K562 (cell line): ENCODE results near the gene ISM1.

Source experiments
- POLR2A ChIP-seq: fragments of 450-650 bp; conservative IDR thresholded peaks from 2 replicates; pipeline ENCODE4 v1.6.1; 2016
- SP1 ChIP-seq: sonication (generic); formaldehyde crosslinking; IDR thresholded peaks from 2 replicates; pipeline ENCODE4 v1.8.1; 2022; ENCODE audit warnings: mild to moderate bottlenecking, missing genetic modification reagents
- TCF7 ChIP-seq: sonication (generic); IDR thresholded peaks from 2 replicates; pipeline ENCODE4 v1.6.1; 2016; ENCODE audit warnings: antibody characterized with exemption, borderline replicate concordance
- ZC3H11A ChIP-seq: IDR thresholded peaks from 2 replicates; pipeline ENCODE4 v1.6.1; 2012; ENCODE audit warnings: low read depth, low read length, improper control_type of control experiment
- ZNF24 ChIP-seq: fragments of 450-650 bp; IDR thresholded peaks from 2 replicates; pipeline ENCODE4 v1.6.1; 2016
- TF ChIP-seq, protein P1 (sequence below): fragments of 450-650 bp; IDR thresholded peaks from 2 replicates; pipeline ENCODE4 v1.6.1; 2016; ENCODE audit warnings: borderline replicate concordance
- TF ChIP-seq, protein P2 (sequence below), 3 experiments: IDR thresholded peaks in 2 of 3; conservative IDR thresholded peaks in 1 of 3; 2 replicates each; pipeline ENCODE4 v1.5.1; 2011 to 2012; ENCODE audit warnings: low read length in 3 of 3, mild to moderate bottlenecking in 3 of 3, control low read depth in 2 of 3, improper control_type of control experiment in 1 of 3, inconsistent platforms in 1 of 3, low read depth in 1 of 3, mixed read lengths in 1 of 3, moderate library complexity in 1 of 3; ENCODE audit not compliant: insufficient read depth in 2 of 3
- TF ChIP-seq, protein P3 (sequence below): sonication (generic); formaldehyde crosslinking; IDR thresholded peaks from 2 replicates; pipeline ENCODE4 v1.8.1; 2023; ENCODE audit warnings: mild to moderate bottlenecking, missing genetic modification reagents

DNA sequence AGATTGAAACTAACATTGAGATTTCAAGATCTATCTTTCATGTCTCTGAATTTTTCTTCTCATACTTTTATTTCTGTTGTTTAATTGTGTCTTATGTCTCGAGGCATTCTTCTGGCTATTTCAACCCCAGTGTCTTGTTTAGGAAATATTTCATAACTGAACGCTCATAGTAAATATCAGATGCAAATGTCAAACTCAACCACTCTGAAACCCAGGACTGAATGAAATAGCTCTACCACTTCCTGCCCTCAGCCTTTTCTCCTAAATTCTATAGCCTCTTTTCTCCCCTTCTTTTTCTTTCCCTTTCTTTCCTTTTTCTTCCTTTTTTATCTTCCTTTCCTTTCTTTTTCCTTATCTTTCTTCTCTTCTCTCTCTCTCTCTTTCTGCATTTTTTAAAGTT is 7.7 kb downstream of the ISM1 start:
- TF ChIP-seq SP1 (CRISPR knock-in tag) (no peak), ZC3H11A (no peak), ZNF24 (no peak), TCF7 (no peak), POLR2A (no peak)
- TF ChIP-seq, protein P1, sequence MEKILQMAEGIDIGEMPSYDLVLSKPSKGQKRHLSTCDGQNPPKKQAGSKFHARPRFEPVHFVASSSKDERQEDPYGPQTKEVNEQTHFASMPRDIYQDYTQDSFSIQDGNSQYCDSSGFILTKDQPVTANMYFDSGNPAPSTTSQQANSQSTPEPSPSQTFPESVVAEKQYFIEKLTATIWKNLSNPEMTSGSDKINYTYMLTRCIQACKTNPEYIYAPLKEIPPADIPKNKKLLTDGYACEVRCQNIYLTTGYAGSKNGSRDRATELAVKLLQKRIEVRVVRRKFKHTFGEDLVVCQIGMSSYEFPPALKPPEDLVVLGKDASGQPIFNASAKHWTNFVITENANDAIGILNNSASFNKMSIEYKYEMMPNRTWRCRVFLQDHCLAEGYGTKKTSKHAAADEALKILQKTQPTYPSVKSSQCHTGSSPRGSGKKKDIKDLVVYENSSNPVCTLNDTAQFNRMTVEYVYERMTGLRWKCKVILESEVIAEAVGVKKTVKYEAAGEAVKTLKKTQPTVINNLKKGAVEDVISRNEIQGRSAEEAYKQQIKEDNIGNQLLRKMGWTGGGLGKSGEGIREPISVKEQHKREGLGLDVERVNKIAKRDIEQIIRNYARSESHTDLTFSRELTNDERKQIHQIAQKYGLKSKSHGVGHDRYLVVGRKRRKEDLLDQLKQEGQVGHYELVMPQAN = no peak
- TF ChIP-seq, protein P2, sequence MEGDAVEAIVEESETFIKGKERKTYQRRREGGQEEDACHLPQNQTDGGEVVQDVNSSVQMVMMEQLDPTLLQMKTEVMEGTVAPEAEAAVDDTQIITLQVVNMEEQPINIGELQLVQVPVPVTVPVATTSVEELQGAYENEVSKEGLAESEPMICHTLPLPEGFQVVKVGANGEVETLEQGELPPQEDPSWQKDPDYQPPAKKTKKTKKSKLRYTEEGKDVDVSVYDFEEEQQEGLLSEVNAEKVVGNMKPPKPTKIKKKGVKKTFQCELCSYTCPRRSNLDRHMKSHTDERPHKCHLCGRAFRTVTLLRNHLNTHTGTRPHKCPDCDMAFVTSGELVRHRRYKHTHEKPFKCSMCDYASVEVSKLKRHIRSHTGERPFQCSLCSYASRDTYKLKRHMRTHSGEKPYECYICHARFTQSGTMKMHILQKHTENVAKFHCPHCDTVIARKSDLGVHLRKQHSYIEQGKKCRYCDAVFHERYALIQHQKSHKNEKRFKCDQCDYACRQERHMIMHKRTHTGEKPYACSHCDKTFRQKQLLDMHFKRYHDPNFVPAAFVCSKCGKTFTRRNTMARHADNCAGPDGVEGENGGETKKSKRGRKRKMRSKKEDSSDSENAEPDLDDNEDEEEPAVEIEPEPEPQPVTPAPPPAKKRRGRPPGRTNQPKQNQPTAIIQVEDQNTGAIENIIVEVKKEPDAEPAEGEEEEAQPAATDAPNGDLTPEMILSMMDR (IDR thresholded peaks at IDR 0.05 in 2 of 3, conservative IDR thresholded peaks at IDR 0.05 in 1 of 3; ENCODE audit: insufficient read depth in 2 of 3, low read depth in 1 of 3, low read length in 3 of 3) = no peak
- TF ChIP-seq, protein P3, sequence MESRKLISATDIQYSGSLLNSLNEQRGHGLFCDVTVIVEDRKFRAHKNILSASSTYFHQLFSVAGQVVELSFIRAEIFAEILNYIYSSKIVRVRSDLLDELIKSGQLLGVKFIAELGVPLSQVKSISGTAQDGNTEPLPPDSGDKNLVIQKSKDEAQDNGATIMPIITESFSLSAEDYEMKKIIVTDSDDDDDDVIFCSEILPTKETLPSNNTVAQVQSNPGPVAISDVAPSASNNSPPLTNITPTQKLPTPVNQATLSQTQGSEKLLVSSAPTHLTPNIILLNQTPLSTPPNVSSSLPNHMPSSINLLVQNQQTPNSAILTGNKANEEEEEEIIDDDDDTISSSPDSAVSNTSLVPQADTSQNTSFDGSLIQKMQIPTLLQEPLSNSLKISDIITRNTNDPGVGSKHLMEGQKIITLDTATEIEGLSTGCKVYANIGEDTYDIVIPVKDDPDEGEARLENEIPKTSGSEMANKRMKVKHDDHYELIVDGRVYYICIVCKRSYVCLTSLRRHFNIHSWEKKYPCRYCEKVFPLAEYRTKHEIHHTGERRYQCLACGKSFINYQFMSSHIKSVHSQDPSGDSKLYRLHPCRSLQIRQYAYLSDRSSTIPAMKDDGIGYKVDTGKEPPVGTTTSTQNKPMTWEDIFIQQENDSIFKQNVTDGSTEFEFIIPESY (CRISPR knock-in tag) = no peak
